Endothelial cell of umbilical vein (primary cell): ENCODE measurements around the gene GUCA1A. TPM values are rescaled to one million over a fixed set of nuclear protein-coding genes. Genes with fewer than 3 reads are reported as not detected.
A peak's percentile ranks its signal among the peaks of the same experiment; 100 is the strongest.

ENCODE experiments used
- BruUV-seq: library from RNA; stranded (reverse); fragments of 400-500 nt; replicated peaks from 2 replicates; lab custom pipeline; 2021; lab: Mats Ljungman, UMichigan
- CTCF ChIA-PET: fragments of 300-600, 350-600 bp; sonication (Branson Sonifier 250); formaldehyde crosslinking; loops from one replicate; lab custom pipeline; 2021; ENCODE audit warnings: antibody characterized with exemption, inconsistent platforms; lab: Charles Lee
- POLR2A ChIA-PET: fragments of 300-600, 350-600 bp; sonication (Branson Sonifier 250); formaldehyde crosslinking; loops from one replicate; lab custom pipeline; 2021; ENCODE audit warnings: antibody characterized with exemption, inconsistent platforms; lab: Charles Lee
- DNase-seq: peaks from one replicate; pipeline ENCODE4 v3.0.0-alpha.2; 2011; ENCODE audit warnings: low read depth, low spot score
- FAIRE-seq: peaks from 2 replicates; lab custom pipeline; 2011; peaks lifted over from hg19 to GRCh38; lab: Jason Lieb, UNC
- H2AFZ ChIP-seq: 2 replicates; pipeline ENCODE4 v1.6.0; 2012; ENCODE audit warnings: low read depth, low read length, control low read depth, inconsistent platforms
- H3K27ac ChIP-seq: 2 replicates; pipeline ENCODE4 v1.5.1; 2011; ENCODE audit warnings: low read depth, mild to moderate bottlenecking, control low read depth, low read length, moderate library complexity; ENCODE audit not compliant: insufficient read depth
- H3K27me3 ChIP-seq, 2 experiments: 2 replicates each; pipeline versions ENCODE4 v1.6.0 to v1.6.1; 2011; ENCODE audit warnings: low read length in 2 of 2, mixed read lengths in 1 of 2; ENCODE audit not compliant: control insufficient read depth in 2 of 2, insufficient read depth in 2 of 2
- H3K36me3 ChIP-seq, 2 experiments: 2 replicates in 1 of 2; 3 replicates in 1 of 2; pipeline ENCODE4 v1.5.1; 2011; ENCODE audit warnings: low read length in 2 of 2, mild to moderate bottlenecking in 1 of 2, moderate library complexity in 1 of 2; ENCODE audit not compliant: control insufficient read depth in 2 of 2, insufficient read depth in 2 of 2; ENCODE audit errors: extremely low read depth in 1 of 2
- H3K4me1 ChIP-seq: 3 replicates; pipeline ENCODE4 v1.5.1; 2011; ENCODE audit warnings: mild to moderate bottlenecking, low read length; ENCODE audit not compliant: control insufficient read depth, insufficient read depth; ENCODE audit errors: extremely low read depth
- H3K4me2 ChIP-seq: 2 replicates; pipeline ENCODE4 v1.6.1; 2011; ENCODE audit warnings: low read length, control low read depth, mixed read lengths; ENCODE audit not compliant: insufficient read depth
- H3K4me3 ChIP-seq, 3 experiments: fragments of 200-600 bp in 1 of 3; sonication (generic), shearing (Covaris generic) in 1 of 3; replicated peaks in 1 of 3; 2 replicates each; pipeline ENCODE4 v1.5.1; 2011 to 2016; ENCODE audit warnings: control low read depth in 3 of 3, low read length in 3 of 3, mild to moderate bottlenecking in 2 of 3, inconsistent platforms in 1 of 3, low read depth in 1 of 3, moderate library complexity in 1 of 3; ENCODE audit not compliant: insufficient read depth in 1 of 3
- H3K79me2 ChIP-seq: 2 replicates; pipeline ENCODE4 v1.6.0; 2012; ENCODE audit warnings: low read length, inconsistent platforms; ENCODE audit not compliant: control insufficient read depth, insufficient read depth
- H3K9ac ChIP-seq: replicated peaks from 2 replicates; pipeline ENCODE3; 2011; ENCODE audit warnings: low read length, control low read depth; ENCODE audit not compliant: insufficient read depth; ENCODE audit errors: extremely low read depth
- H3K9me1 ChIP-seq: replicated peaks from 3 replicates; pipeline ENCODE4 v1.6.0; 2011; ENCODE audit warnings: mild to moderate bottlenecking, low read length; ENCODE audit not compliant: control insufficient read depth, insufficient read depth; ENCODE audit errors: extremely low read depth
- H3K9me3 ChIP-seq: replicated peaks from 2 replicates; pipeline ENCODE4 v1.5.1; 2012; ENCODE audit warnings: low read length, inconsistent platforms; ENCODE audit not compliant: control insufficient read depth, insufficient read depth
- H4K20me1 ChIP-seq: replicated peaks from 2 replicates; pipeline ENCODE3; 2011; ENCODE audit warnings: mild to moderate bottlenecking, low read length; ENCODE audit not compliant: control insufficient read depth, insufficient read depth; ENCODE audit errors: extremely low read depth
- CTCF ChIP-seq, 2 donors: IDR thresholded peaks; 1 replicate in 1 of 2; 2 replicates in 1 of 2; pipeline ENCODE4 v1.5.1; 2011; ENCODE audit warnings: low read length in 2 of 2, mild to moderate bottlenecking in 2 of 2, moderate library complexity in 2 of 2, control low read depth in 1 of 2, inconsistent platforms in 1 of 2, low read depth in 1 of 2; ENCODE audit not compliant: insufficient read depth in 1 of 2; ENCODE audit errors: extremely low read depth in 1 of 2
- EZH2 ChIP-seq: IDR thresholded peaks from 2 replicates; pipeline ENCODE4 v1.6.1; 2012; ENCODE audit warnings: borderline replicate concordance, low read depth, mild to moderate bottlenecking, moderate library complexity, low read length, inconsistent platforms; ENCODE audit not compliant: severe bottlenecking
- FOS ChIP-seq: IDR thresholded peaks from 2 replicates; pipeline ENCODE4 v1.6.1; 2011; ENCODE audit warnings: mild to moderate bottlenecking, low read length, moderate library complexity, borderline replicate concordance; ENCODE audit not compliant: insufficient read depth
- GATA2 ChIP-seq: IDR thresholded peaks from 2 replicates; pipeline ENCODE4 v1.7.0; 2011; ENCODE audit warnings: low read depth, mild to moderate bottlenecking, moderate library complexity, mixed read lengths, low read length; ENCODE audit not compliant: insufficient read length, insufficient read depth
- JUN ChIP-seq: IDR thresholded peaks from 2 replicates; pipeline ENCODE4 v1.6.1; 2011; ENCODE audit warnings: borderline replicate concordance, low read depth; ENCODE audit not compliant: insufficient read length, insufficient read depth
- MYC ChIP-seq: IDR thresholded peaks from one replicate; pipeline ENCODE4 v1.6.1; 2011; ENCODE audit warnings: mild to moderate bottlenecking, low read depth, low read length
- POLR2A ChIP-seq: IDR thresholded peaks from 2 replicates; pipeline ENCODE4 v1.6.1; 2012; ENCODE audit warnings: low read depth, mild to moderate bottlenecking, control low read depth, low read length
- POLR2AphosphoS5 ChIP-seq: IDR thresholded peaks from 2 replicates; pipeline ENCODE4 v1.6.1; 2012; ENCODE audit warnings: low read depth, mild to moderate bottlenecking, control low read depth, low read length, moderate library complexity; ENCODE audit not compliant: insufficient read depth
- dilution Hi-C: fragments of 300-500 bp; cut with MboI; formaldehyde crosslinking; loops from one replicate; pipeline ENCODE4 v1.15.0; 2019; ENCODE audit warnings: low sequenced_read_pairs; ENCODE audit not compliant: extremely low pct_ligation_motif_present
- intact Hi-C: fragments of 100-400 bp; cut with micrococcal nuclease; formaldehyde crosslinking; loops from one replicate; pipeline ENCODE4 v1.10.0; 2022
- polyA plus RNA-seq, 4 experiments: library from polyadenylated mRNA; depleted of rRNA in 3 of 4; stranded (reverse) in 3 of 4; unstranded in 1 of 4; fragments of >200 nt; gene quantifications; 2 replicates each; pipeline versions ENCODE4 v1.2.1 to v1.2.3, GENCODE V29; 2011 to 2012; ENCODE audit warnings: missing spikeins in 1 of 4
- total RNA-seq: library from RNA; stranded (reverse); gene quantifications from 2 replicates; pipeline ENCODE4 v1.2.3, GENCODE V29; 2021
- TF ChIP-seq, protein P1 (sequence below): IDR thresholded peaks from 2 replicates; pipeline ENCODE4 v1.6.1; 2011; ENCODE audit not compliant: insufficient read depth, insufficient read length

GUCA1A gene
- total and polyA plus RNA-seq, 2 donors (not counting 3 experiments of a cell fraction or from before 2014, with no cell fraction given), result 0.04 to 0.22 TPM

GRCh38 chr6:42210551-42210950 lies 37.4 kb downstream of the GUCA1A start:
- DNase-seq (peak; percentile 92), FAIRE-seq (no peak)
- POLR2A ChIA-PET, result no interaction called here
- H3K9me3 ChIP-seq, result no peaks in the 10 kb centered on the region
- dilution Hi-C loops, result no loop called here
- no peaks in the 10 kb centered on the region for H4K20me1 ChIP-seq
- H3K9me1 ChIP-seq, result no peaks in the 10 kb centered on the region
- H3K27me3 ChIP-seq, result no peaks in the 10 kb centered on the region
- CTCF ChIA-PET, result no interaction called here
- peaks cover 5% of the 10 kb centered on the region for H3K79me2 ChIP-seq
- intact Hi-C loops, result loop anchor here (5.0 kb wide), 1 partner anchor 43 kb away; no protein-coding TSS in a partner anchor
- BruUV-seq, result no TSS peak
- no peak overlapping the region for H3K9ac ChIP-seq
- H3K36me3 ChIP-seq, result peaks cover 11 to 21% of the 10 kb centered on the region in 2 experiments
- peaks cover 10% of the 10 kb centered on the region for H3K4me1 ChIP-seq
- no peak overlapping the region for H3K4me3 ChIP-seq
- H3K27ac ChIP-seq, result peak overlapping the region; percentile 60
- no peak overlapping the region for H2AFZ ChIP-seq
- no peak overlapping the region for H3K4me2 ChIP-seq
- TF ChIP-seq MYC (no peak), JUN (no peak), POLR2A (no peak), FOS (no peak), GATA2 (no peak), EZH2 (no peak), CTCF (IDR thresholded peaks at IDR 0.05; ENCODE audit: extremely low read depth in 1 of 2, insufficient read depth in 1 of 2, low read depth in 1 of 2, low read length in 2 of 2) (no peak), POLR2AphosphoS5 (no peak)
- TF ChIP-seq, protein P1, sequence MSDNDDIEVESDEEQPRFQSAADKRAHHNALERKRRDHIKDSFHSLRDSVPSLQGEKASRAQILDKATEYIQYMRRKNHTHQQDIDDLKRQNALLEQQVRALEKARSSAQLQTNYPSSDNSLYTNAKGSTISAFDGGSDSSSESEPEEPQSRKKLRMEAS, result no peak
